ENCODE data around the gene RASGRF2.
"Not testable (repeated sequence)": the region's sequence is repeated elsewhere in the genome, so short reads cannot be mapped to it uniquely, and the experiment has no call there.

RASGRF2 gene

DNA sequence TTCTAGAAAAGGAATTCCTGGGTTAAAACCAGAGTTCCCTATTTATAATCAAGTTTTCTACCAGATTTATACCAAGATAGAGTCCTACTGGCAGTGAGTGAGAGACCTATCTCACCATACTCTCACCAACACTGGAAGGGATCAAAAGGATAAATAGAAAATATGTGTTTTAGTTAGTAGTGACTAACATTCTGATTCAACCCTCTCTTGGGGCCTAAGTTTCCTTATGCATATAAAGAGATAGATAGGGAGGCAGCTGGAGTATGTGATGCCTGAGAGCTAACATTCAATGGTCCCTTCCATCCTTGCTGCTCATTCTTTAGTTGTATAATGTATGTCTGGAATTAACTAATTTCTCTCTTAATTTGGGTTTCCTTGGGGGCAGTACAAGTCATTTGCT is 304.9 kb downstream of the RASGRF2 start:
- H3K27me3 ChIP-seq (ENCODE audit: control insufficient read depth, insufficient read depth, low read length), result no peaks in the 10 kb centered on the region
- no peaks in the 10 kb centered on the region for H3K36me3 ChIP-seq (ENCODE audit: control insufficient read depth, insufficient read depth, low read length)

DNA sequence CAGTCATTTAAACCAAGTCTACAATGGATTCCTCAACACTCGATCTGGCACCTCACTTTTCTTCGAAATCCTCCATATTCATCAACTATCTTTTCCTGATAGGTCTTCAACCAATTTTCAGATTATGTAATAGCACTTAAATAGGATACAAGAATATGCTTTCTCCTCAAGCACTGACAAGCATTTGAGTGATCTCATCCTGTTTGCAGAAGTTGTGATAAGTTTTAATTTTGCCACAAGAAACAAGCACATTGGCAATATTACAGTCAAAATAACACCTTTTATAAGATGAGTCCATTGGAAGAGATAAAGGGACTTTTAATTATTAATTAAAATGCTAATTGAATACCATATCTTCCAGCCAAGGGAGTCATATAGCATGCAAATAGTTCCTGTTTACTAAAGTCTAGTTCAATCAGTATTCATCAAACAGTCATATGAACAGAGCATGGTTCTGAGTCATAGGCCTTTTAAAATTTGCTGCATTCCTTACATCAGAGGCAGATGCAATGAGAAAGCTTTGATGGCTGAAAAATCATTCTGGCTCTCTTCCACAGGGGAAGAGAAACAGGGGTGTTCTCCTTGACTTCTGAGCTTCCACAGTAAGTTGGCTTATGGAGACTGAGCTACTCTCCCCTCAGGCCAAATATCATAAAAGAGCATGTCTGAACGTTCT is 308.5 kb downstream of the RASGRF2 start:
- Histone ChIP-seq H3K27me3 (ENCODE audit: control insufficient read depth, insufficient read depth, low read length) (no peaks in the 10 kb centered on the region), H3K4me3 (ENCODE audit: low read length) (no peak overlapping the region), H3K27ac (ENCODE audit: low read depth, low read length) (no peak overlapping the region), H3K36me3 (ENCODE audit: control insufficient read depth, insufficient read depth, low read length) (no peaks in the 10 kb centered on the region), H3K4me1 (ENCODE audit: control insufficient read depth, insufficient read depth, low read length) (no peaks in the 10 kb centered on the region), H3K9ac (ENCODE audit: low read length) (no peak overlapping the region)

More for the DNA sequence above, 304.9 kb downstream of the RASGRF2 start:
- no peak overlapping the region for H3K4me3 ChIP-seq (ENCODE audit: low read length)
- H3K9ac ChIP-seq (ENCODE audit: low read length), result no peak overlapping the region
- H3K4me1 ChIP-seq (ENCODE audit: control insufficient read depth, insufficient read depth, low read length), result no peaks in the 10 kb centered on the region
- no peak overlapping the region for H3K27ac ChIP-seq (ENCODE audit: low read depth, low read length)

DNA sequence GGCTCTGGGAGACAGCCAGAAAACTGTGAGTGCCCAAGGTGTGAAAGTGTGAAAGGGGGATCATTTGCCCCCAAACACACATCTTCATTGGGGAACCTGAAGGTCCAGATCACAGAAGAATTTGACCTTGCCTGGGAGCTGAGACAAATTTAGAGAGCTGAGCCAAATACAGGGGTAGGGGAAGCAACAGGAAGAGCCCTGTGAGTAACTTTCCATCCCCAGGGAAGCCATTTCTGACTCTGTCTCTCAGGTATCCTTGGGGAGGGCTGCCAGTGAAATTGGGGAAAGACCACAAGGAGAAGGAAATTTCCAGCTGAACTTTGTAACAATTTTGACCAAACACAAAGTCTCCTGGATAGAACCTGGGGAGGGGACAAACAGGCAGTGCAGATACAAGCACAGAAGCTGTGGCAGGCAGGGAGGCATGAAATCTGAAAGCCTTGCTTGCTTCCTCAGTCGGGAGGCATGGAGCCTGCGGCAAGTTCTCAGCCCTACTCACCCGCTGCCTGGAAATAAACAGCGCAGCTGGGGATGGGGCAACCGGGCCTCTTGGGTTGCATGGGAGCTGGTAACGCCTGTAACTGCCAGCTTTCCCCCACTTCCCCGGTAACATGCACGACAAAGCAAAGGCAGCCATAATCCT is 309.7 kb downstream of the RASGRF2 start:
- Histone ChIP-seq H3K9ac (ENCODE audit: low read length) (no peak overlapping the region), H3K36me3 (ENCODE audit: control insufficient read depth, insufficient read depth, low read length) (no peaks in the 10 kb centered on the region), H3K27ac (ENCODE audit: low read depth, low read length) (no peak overlapping the region), H3K4me1 (ENCODE audit: control insufficient read depth, insufficient read depth, low read length) (no peaks in the 10 kb centered on the region), H3K27me3 (ENCODE audit: control insufficient read depth, insufficient read depth, low read length) (no peaks in the 10 kb centered on the region), H3K4me3 (ENCODE audit: low read length) (no peak overlapping the region)

DNA sequence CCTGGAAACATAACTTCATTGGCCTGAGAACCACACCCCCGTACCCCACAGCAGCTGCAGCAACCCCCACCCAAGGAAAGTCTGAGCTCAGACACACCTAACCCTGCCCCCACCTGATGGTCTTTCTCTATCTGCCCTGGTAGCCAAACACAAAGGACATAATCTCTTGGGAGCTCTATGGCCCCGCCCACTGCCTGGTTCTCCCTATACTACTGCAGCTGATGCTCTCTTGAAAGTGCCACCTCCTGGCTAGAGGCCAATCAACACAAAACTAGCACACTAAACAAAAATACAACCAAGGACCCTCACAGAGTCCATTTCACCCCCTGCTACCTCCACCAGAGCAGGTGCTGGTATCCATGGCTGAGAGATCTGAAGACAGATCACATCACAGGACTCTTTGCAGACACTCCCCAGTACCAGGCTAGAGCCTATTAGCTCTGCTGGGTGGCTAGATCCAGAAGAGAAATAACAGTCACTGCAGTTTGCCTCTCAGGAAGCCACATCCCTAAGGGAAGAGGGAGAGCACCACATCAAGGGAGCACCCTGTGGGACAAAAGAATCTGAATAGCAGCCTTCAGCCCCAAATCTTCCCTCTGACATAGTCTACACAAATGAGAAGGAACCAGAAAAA is 310.3 kb downstream of the RASGRF2 start:
- H3K4me1 ChIP-seq (ENCODE audit: control insufficient read depth, insufficient read depth, low read length); H3K27me3 ChIP-seq (ENCODE audit: control insufficient read depth, insufficient read depth, low read length); H3K9ac ChIP-seq (ENCODE audit: low read length); H3K27ac ChIP-seq (ENCODE audit: low read depth, low read length); H3K4me3 ChIP-seq (ENCODE audit: low read length); H3K36me3 ChIP-seq (ENCODE audit: control insufficient read depth, insufficient read depth, low read length): not testable (repeated sequence)

Measured in rectal smooth muscle tissue (tissue), 1 donor.